Activated T-cell treated with anti-CD3 and anti-CD28 coated beads for 48 hours (primary cell): ENCODE data around the gene ARHGEF33.

Experiments used
- DNase-seq: peaks from one replicate; pipeline ENCODE4 v3.0.0-alpha.2; 2020; ENCODE audit warnings: low read depth

ARHGEF33 gene

DNA sequence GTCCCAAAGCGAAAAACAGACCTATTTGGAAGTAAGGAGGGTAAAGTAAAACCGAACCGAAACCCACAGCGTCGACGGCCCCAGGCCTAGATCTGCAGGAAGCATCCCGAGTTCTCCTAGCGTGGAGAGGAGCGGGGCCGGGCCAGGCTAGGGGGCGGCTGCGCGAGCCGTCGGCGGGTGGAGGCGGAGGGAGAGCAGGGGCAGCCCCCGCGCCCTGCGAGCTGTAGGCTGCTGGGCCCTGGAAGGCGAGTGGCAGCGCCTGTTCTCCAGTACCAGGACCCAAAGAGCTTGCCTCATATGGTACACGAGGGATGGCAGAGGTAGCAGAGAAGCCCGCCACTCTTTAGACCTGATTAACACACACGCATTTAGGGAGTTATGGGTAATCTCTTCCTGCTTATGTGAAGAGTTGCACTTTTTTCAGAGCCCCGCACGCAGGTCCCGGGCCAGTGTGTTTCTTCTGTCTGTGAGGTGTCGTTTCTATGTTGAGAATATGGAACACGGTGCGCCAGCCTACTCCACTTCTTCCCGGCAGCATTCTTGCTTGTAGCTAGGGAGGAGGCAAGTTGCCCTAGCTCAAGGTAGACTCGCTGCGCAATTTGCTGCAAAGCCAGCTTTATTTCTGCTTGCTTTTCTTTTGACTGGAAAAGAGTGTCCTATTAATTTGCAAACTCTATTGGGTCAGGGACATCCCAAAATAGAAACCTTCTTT lies 71.1 kb downstream of the ARHGEF33 start:
- no peak for DNase-seq

DNA sequence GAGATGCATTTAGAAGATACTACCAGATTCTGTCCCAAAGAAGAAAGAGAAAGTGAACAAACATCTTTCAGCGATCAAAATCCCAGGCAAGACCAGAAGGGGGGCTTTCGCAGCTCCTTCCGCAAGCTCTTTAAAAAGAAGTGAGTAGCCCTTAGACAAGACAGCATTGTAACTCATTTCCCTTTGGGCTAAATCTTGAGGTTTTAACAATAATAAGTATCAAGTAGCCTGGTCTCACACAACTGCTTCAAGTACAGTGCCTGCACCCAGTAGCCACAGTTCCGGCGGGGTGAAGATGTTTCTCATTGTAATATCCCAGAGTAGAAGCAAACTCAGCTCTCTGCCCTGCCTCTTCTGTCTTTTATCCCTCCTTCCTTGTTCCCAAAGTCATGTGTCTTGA lies 76.3 kb downstream of the ARHGEF33 start:
- no peak for DNase-seq

DNA sequence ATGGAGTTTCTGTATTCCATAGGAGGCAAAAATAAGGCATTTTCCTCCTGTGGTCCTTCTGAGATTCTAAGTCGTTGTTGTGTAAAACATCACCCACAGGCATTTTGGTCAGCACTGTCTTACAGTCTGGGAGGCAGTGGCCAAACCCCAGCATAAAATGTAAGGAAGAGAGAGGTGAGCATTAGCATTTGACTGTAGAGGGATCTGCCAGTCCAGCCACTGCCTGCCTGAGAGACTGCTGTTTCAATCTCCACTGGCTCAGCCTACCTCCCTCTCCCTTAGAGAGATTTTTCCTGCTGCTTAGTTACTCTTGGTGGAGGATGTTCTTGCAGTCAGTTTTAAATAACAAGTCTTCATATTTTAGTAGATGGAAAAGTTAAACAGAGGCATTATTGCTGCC lies 77.0 kb downstream of the ARHGEF33 start:
- no peak for DNase-seq

DNA sequence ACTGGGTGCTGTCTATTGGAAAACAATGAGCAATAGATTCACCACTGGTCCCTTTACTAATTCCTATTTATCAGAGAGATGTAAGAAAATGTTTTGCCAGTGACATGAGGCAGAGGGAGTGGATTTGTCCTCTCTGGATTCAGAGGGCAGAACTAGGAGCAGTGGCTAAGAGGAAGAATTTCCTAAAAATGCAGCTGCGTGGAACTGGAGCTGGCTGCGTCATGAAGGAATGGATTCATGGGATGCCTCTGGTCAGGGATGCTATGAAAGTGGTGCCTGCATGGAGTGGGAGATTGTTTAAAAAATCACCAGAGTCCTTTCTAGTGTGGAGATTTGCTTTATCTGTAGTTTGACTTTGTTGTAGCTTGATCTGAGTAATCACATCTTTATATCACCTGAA lies 78.3 kb downstream of the ARHGEF33 start:
- DNase-seq, result no peak

DNA sequence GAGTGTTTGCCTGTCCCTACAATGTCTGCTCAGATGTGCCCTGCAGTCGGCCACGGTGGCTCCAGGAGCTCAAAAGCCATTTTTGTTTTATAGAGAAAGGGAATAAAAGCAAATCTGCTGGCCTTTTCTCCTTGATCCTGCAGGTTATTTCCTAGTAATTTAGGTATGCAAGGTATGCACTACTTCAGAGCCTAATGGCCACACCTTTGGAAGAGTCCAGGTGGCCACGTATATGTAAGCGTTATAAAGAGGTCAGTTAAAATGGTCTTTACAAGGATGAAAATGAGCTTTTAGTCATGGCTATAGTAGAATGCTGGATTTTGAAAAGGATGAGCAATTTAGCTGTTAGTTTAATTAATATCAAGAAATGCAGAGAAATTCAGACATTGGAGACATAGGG lies 81.7 kb downstream of the ARHGEF33 start:
- no peak for DNase-seq

DNA sequence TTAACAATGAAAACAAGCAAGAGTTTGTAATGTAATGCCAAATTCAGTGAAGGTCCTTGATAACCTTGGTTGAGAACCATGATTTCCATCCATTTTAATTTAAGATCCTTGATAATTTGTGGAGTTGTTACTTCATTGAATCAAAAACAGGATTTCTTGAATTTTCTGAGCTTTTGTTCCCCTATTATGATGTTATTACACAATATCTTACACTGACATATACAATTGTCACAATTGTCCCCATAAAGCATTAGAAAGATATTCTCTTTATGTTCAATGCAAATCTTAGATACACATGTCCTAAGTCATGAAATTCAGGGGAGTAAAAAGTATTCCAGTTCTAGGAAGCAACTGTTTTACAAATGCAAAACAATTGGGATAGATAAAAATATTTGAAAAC lies 83.6 kb downstream of the ARHGEF33 start:
- DNase-seq, result no peak

DNA sequence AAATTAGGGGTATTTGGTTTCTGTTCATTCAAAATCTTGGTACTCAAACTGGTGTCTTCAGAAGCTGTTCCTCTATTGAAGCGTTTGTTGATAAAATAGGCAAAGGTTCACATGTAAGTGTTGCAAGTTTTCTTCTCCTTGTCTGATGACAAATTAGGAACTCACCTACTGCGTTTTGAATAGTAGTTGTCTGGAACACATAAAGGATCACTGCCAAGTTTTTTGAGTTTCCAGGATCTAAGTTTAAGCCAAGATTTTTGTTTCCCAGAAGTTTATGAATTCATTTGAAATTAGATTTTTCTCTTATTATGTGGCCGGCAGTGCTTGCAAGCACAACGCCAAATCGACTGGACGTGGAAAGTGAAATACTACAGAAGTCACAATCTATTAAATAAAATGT lies 85.4 kb downstream of the ARHGEF33 start:
- DNase-seq, result no peak

DNA sequence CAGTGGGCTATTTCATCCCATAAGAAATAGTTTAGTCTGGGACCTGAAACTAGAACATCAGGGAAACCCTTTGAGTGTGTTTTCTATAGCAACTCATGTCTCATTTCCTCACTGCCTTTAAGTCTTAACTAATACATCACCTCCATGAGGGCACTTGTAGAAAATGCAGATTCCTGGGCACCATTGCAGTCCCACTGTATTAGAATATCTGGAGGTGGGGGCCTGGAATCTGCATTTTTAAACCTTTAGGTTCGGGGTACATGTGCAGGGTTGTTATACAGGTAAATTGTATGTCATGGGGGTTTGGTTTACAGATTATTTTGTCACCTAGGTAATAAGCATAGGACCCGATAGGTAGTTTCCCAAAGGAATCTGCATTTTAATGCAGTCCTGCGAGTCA lies 87.4 kb downstream of the ARHGEF33 start:
- no peak for DNase-seq

DNA sequence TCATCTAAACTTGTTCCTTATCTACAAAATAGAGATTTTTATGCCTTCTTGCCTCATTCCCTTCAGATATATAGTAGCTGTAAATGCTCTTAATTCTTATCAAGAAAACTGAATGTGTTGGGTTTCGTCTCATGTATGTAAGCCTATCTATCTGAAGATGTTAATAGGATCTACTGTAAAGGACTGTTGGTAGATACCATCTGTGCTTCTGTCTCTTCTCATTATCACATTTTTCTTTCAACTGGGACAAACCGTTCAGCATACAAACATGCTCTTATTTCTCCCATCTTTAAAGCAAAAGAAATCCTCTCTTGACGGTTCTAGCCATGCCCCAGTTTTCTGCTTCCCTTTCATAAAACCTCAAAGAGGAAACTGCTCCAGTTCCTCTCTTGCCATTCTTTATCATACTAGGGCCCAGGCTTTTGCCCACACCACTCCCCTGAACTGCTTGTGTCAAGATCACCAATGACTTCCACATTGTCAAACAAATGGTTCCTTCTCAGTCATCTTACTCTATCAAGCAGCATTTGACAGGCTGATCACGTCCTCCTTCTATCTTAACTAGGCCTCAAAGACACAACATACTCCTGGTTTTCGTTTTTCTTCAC lies 88.7 kb downstream of the ARHGEF33 start:
- DNase-seq, result no peak

DNA sequence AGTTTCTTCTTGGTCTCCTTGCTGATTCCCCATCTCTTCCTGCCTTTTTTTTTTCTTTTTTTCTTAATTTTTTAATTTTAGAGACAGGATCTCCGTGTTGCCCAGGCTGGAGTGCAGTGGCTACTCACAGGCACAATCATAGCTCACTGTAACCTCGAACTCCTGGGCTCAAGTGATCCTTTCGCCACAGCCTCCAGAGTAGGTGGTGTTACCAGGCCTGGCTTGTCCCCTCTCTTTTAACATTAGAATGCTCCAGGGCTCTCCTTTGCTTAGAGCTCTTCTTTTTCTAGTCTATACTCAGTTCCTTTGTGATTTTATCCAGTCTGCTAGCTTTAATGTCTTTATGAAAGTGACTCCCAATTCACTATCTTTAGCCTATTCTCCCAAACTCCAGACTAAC lies 89.2 kb downstream of the ARHGEF33 start:
- DNase-seq, result no peak

DNA sequence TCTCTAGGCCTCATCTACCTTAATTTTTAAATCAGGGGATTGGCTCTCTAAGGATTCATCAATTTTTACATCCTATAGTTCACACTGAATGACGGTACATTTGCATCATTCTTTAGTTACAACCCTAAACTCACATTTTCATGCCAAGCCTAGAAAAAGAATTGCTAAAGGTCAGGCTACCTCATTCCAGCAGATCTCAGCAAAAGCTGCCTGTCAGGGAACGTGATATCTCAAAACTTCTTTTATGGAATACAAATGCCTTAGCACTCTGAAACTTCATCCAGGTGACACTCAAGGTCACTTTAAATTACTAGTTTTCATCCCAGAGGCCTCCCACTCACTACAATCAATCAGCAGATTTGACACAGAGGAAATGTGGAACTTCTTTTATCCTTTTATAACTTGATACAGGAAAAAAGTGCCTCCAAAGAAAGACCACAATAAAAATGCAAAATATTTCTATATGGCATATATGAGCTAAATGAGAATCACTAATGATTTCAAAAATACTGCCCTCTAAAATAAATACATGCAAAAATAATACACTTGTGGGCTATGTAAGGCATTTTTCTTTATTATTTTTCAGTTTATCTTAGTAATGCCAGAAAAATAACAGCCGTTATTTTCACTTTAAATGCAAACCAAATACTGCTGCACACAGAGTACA lies 91.5 kb downstream of the ARHGEF33 start:
- no peak for DNase-seq

DNA sequence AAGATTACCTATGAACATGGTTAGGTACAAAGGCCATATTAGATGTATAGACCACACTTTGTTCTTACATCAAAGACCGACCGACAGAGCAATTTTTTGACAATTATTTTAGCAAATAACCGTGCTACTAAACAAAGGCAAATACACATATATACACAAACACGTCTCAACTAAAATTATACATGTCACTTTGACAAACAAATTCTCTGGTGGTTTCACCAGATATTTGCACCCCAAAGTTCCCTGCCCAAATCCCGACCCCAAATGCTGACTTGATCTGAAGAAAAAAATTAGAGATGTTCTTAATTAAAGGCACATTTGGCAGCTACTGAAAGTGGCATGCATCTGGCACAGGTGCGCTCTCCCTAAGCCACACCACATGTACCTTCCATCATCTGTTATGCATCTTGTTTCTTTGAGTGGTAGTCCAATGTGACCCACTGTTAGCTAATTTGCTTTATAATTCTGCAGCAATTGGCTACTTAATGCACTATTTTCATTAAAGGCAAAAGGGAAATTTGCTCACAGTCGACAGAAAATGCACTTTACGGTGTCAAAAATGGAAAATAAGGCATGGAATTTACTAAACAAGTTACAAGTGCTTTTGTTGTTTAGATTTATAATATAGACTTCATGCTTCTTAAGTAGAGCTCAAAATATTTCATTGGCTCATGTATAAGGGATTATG lies 92.1 kb downstream of the ARHGEF33 start:
- no peak for DNase-seq

DNA sequence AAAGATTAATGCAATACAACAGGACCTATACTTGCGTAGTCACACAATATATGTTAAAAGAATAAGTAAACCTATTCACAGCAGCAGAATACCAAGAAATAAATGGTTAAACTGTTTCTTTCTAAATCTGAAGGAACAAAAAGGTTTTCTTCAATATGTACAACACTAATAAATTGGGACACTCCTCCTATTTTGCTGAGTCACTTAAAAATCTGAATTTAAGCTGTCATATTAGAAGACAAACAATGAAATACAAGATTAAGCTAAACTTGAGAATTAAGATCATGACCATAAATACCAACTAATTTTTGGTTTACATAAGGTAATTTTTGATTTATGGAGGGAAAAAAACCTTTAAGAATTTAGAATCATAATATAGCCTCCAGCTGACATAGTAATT lies 92.8 kb downstream of the ARHGEF33 start:
- DNase-seq, result no peak

DNA sequence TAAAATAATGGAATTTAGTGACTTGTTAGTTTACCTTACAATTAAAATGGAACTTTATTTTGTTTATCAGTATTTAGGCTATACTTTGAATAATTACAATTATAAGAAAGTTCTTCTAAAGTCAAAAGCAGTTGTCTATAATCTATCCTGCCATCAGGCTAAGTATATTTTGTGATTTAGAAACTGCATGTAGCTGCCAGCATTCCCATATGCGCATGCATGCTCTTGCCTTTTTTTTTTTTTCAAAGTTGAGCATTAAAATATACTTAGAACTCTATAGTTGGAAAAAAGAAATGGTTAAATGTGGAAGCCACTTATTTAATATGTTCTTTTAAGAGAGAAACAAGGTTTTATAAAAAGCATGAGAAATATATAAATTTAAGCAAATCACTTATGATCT lies 99.0 kb downstream of the ARHGEF33 start:
- DNase-seq, result no peak

DNA sequence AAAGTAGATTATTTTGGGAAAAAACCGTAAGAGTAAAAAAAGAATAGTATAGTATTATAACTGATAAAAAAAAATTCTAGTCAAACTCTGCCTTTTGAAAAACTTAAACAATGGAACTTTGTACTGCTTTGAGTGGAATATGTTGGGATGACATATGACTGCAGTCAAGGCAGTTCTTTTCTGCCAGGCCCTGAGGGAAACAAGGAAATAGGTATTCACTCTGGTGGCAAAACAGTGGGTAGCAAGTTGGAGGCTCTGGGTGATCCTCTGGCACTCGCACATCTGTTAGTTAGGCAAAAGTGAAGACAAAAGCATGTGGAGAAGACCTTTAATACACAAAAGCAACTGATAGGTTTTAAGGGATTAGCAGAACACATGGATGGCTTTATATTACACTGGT lies 102.2 kb downstream of the ARHGEF33 start:
- no peak for DNase-seq

DNA sequence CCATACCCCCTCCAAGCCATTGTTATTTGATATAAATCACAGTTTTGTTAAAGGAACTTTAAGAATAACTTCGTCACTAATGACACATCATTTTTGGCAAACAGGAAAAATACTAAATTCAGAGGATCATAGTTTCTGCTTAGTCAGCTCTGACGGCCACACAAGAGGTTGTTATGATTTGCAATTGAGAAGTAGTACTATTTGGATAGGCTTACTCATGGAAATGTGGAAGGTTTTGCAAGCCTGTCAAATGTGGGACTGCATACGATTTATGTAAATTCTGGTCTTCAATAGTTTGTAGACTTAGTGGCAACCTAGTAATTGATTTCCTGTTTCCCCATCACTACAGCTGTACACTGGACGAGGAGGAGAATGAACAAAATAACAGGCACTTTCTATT lies 108.1 kb downstream of the ARHGEF33 start:
- no peak for DNase-seq

DNA sequence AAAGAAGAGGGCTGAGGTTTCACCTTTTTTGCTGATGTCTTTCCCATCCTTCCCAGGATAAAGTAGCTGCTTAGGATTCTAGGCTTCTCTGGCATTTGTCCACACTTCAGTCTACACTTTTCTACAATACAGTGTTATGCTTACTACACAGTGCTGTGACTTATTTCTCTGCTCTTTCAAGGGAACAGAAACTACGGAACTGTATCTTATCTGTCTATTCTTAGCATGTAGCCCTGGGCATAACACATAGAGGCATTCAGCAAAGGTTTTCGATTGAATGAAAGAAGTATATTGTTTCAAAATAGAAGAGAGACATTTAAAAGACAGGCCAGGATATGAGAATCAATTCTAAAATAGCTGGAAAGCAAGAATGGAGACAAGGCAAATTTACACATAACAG lies 110.9 kb downstream of the ARHGEF33 start:
- DNase-seq, result no peak

DNA sequence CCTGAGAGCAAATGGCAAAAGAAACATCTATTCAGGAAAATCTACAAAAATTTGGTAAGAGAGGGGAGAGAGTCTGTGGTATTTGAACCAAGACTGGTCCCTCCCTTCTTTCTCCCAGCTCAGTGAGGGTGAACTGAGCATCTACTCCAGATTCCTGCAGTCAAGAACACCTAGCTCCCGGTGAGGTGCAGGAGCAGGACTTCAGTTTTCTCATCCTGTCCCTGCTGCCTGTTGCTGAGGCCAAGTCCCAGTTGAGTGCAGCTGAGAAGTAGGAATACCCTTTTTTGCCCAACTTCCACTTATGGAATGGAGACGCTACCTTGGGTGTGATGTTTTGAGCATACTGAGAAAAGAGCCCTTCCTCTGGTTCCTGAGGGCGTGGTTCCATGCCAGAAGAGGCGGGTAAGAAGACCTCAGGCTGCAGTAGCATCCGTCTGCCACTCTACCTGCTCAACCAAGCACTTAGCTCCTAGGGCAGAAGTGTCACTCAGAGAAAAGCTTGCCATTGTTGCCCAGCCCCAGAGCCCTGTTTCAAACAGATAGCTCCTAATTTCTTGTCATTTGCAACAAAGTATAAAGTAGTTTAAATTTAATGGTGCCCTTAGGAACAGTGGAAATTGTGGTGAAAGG lies 118.3 kb downstream of the ARHGEF33 start:
- no peak for DNase-seq

DNA sequence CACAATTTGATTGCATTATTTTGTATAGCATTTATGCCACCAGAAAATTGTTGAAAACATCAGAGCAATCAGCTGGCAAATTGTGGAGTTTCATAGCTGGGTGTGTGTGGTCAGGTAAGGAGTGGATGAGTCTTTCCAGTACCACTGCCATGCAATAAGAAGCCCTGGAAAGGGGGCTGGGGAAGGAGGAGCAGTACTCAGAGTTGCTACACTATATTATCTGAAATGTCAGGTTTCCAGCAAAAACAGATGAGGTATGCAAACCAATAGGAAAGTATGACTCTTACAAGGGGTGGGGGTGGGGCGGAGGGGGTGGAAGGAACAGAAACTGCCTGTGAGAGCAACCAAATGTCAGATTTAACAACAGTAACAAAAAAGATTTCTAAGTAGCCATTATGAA lies 119.0 kb downstream of the ARHGEF33 start:
- no peak for DNase-seq

DNA sequence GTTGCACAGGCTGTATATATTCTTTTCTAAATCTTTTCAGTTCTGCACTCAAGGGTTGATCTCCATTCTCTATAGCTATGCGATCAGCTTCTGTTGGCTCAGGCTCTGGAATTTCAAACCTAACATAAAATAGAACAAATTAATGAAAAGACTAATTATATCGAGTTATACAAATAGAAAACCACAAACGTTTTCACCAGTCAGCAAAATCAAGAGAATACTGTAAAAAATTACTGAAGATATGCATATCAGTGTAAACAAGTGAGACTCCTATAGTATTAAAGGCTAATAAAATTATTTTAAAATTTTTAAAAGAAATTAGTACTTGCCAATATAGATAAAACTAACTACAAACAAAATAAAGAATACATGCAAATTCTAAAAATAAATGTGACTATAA lies 124.2 kb downstream of the ARHGEF33 start:
- DNase-seq, result no peak

DNA sequence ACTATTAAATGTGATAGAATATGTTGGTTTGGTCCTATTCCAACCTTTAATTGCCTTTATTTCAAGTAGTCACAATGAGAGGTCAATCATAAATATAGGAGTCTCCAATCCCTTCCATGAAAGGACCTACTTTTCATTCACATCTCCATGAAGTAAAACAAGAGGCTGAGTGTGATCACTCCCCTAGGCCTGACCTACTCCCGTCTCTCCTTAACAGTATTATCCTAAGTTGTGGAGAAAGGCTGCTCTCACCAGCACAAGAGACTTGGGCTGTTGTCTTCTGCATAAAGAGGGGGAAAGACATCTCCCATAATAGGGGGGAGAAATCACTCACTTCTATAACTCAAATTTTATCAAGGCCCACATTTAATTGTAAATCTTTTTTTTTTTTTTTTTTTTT lies 125.7 kb downstream of the ARHGEF33 start:
- no peak for DNase-seq

DNA sequence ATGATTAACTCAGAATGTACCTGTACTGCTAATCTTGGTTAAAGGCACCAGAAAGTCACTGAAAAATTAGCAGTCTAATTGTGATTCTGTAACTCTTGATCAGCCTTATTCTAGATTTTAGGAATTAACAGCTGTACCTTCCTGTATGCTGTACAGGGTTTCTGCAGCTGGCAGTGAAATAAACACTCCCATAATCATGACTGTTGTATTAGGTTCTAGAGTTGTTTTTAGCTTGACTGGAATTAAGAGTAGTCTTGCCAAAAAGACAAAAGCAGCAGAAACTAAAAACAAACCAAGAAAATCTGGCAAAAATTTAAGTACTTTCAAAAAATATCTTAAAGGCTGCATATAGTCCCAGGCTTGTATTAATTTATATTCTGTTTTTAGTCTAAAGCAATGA lies 127.7 kb downstream of the ARHGEF33 start:
- DNase-seq, result no peak

DNA sequence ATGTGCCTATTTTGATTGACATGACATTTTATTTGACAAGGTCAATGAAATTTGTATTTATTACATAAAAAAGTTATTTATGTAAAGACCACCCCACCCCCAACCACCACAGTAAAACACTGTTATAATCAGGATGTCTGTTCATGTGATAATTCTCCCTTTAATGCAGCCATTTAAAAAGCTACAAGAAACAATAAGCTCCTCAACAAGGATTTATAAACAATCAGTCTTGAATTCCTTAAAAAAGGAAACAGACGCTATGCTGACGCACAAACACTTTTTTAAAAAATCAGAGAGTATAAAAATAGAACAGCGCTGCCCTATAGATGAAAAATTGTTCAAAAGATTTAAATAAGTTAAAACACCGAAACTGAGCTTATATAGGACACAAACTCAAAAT lies 129.0 kb downstream of the ARHGEF33 start:
- no peak for DNase-seq
